ENCODE data around the gene C17orf113.

DNA sequence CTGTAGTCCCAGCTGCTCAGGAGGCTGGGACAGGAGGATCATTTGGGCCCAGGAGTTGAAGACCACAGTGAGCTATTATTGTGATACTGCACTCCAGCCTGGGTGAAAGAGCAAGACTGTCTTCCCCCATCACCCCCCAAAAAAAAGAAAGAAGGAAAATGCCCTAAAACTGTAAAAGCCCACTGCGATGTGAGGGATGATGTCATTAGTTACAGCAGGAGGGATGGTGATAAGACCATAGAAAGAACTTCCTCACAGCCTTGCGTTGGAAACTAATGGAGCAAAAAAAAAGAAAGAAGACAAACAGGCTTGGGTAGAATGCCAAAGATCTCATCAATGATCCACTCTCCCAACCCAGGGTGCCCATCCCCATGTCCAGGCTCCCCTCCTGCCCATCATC is 29.1 kb upstream of the C17orf113 start:
- TF ChIP-seq MAZ (IDR thresholded peaks at IDR 0.05; ENCODE audit: borderline replicate concordance, low read depth, low read length) = no peak
- TF ChIP-seq, protein P1, sequence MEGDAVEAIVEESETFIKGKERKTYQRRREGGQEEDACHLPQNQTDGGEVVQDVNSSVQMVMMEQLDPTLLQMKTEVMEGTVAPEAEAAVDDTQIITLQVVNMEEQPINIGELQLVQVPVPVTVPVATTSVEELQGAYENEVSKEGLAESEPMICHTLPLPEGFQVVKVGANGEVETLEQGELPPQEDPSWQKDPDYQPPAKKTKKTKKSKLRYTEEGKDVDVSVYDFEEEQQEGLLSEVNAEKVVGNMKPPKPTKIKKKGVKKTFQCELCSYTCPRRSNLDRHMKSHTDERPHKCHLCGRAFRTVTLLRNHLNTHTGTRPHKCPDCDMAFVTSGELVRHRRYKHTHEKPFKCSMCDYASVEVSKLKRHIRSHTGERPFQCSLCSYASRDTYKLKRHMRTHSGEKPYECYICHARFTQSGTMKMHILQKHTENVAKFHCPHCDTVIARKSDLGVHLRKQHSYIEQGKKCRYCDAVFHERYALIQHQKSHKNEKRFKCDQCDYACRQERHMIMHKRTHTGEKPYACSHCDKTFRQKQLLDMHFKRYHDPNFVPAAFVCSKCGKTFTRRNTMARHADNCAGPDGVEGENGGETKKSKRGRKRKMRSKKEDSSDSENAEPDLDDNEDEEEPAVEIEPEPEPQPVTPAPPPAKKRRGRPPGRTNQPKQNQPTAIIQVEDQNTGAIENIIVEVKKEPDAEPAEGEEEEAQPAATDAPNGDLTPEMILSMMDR (conservative IDR thresholded peaks at IDR 0.05; ENCODE audit: low read depth, low read length) = no peak
- TF ChIP-seq RFX5 (IDR thresholded peaks at IDR 0.05; ENCODE audit: low read depth, low read length) = no peak
- TF ChIP-seq POLR2A (IDR thresholded peaks at IDR 0.05; ENCODE audit: low read depth, low read length) = no peak
- TF ChIP-seq CEBPB (IDR thresholded peaks at IDR 0.05; ENCODE audit: low read depth, low read length) = no peak
- no peak for TF ChIP-seq MXI1 (IDR thresholded peaks at IDR 0.05; ENCODE audit: borderline replicate concordance, low read depth, low read length)
- no peak for TF ChIP-seq SMC3 (IDR thresholded peaks at IDR 0.05; ENCODE audit: low read depth, low read length)

Data from IMR-90 (cell line).